ENCODE data around the gene CNEP1R1.

Gene CNEP1R1

GRCh38 chr16:50036426-50036825 lies 11.4 kb downstream of the CNEP1R1 start:
- Histone ChIP-seq H3K4me3 (replicated peaks; ENCODE audit: low read depth, low read length) (no peak overlapping the region), H3K27me3 (replicated peaks; ENCODE audit: control insufficient read depth, insufficient read depth, low read length) (no peaks in the 10 kb centered on the region), H3K36me3 (ENCODE audit: control insufficient read depth, insufficient read depth, low read length) (peaks cover 5% of the 10 kb centered on the region)
- DNase-seq (ENCODE audit: extremely low read depth, insufficient read length), result no peak
- TF ChIP-seq, protein P1, sequence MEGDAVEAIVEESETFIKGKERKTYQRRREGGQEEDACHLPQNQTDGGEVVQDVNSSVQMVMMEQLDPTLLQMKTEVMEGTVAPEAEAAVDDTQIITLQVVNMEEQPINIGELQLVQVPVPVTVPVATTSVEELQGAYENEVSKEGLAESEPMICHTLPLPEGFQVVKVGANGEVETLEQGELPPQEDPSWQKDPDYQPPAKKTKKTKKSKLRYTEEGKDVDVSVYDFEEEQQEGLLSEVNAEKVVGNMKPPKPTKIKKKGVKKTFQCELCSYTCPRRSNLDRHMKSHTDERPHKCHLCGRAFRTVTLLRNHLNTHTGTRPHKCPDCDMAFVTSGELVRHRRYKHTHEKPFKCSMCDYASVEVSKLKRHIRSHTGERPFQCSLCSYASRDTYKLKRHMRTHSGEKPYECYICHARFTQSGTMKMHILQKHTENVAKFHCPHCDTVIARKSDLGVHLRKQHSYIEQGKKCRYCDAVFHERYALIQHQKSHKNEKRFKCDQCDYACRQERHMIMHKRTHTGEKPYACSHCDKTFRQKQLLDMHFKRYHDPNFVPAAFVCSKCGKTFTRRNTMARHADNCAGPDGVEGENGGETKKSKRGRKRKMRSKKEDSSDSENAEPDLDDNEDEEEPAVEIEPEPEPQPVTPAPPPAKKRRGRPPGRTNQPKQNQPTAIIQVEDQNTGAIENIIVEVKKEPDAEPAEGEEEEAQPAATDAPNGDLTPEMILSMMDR (IDR thresholded peaks at IDR 0.05; ENCODE audit: insufficient read depth, low read length, poor library complexity, severe bottlenecking), result no peak

GRCh38 chr16:50037662-50038220 lies 12.7 kb downstream of the CNEP1R1 start:
- TF ChIP-seq, protein P1 (IDR thresholded peaks at IDR 0.05; ENCODE audit: insufficient read depth, low read length, poor library complexity, severe bottlenecking), result no peak
- Histone ChIP-seq H3K4me3 (replicated peaks; ENCODE audit: low read depth, low read length) (no peak overlapping the region), H3K27me3 (replicated peaks; ENCODE audit: control insufficient read depth, insufficient read depth, low read length) (no peaks in the 10 kb centered on the region), H3K36me3 (ENCODE audit: control insufficient read depth, insufficient read depth, low read length) (peaks cover 3% of the 10 kb centered on the region)
- no peak for DNase-seq (ENCODE audit: extremely low read depth, insufficient read length)

DNA sequence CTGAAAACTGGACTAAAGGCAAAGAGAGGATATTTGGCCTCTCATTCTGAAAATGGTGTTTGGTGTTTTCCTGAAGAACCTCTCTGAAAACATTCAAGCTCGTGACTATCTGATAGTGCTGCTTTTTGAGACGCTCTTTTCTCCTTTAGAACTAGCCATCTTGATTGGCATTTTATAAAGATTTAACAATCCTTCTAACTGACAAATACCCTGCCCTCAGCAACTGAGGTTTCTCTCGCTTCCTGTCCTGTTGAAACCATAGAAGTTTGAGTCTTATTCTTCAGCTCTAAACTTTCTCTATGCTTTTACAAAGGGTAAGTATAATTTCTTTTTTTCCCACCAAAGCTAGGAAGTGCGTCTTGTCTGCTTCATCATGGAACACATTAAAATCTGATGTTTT lies 13.3 kb downstream of the CNEP1R1 start:
- TF ChIP-seq, protein P1 (IDR thresholded peaks at IDR 0.05; ENCODE audit: insufficient read depth, low read length, poor library complexity, severe bottlenecking), result no peak
- no peak for DNase-seq (ENCODE audit: extremely low read depth, insufficient read length)
- Histone ChIP-seq H3K36me3 (ENCODE audit: control insufficient read depth, insufficient read depth, low read length) (peaks cover 3% of the 10 kb centered on the region), H3K4me3 (replicated peaks; ENCODE audit: low read depth, low read length) (no peak overlapping the region), H3K27me3 (replicated peaks; ENCODE audit: control insufficient read depth, insufficient read depth, low read length) (no peaks in the 10 kb centered on the region)

GRCh38 chr16:50038756-50039529 lies 13.9 kb downstream of the CNEP1R1 start:
- Histone ChIP-seq H3K4me3 (replicated peaks; ENCODE audit: low read depth, low read length) (no peak overlapping the region), H3K27me3 (replicated peaks; ENCODE audit: control insufficient read depth, insufficient read depth, low read length) (no peaks in the 10 kb centered on the region), H3K36me3 (ENCODE audit: control insufficient read depth, insufficient read depth, low read length) (peaks cover 3% of the 10 kb centered on the region)
- DNase-seq (ENCODE audit: extremely low read depth, insufficient read length), result no peak
- TF ChIP-seq, protein P1 (IDR thresholded peaks at IDR 0.05; ENCODE audit: insufficient read depth, low read length, poor library complexity, severe bottlenecking), result no peak

- Histone ChIP-seq H3K4me3 (replicated peaks; ENCODE audit: low read depth, low read length) (no peak overlapping the region), H3K27me3 (replicated peaks; ENCODE audit: control insufficient read depth, insufficient read depth, low read length) (no peaks in the 10 kb centered on the region), H3K36me3 (ENCODE audit: control insufficient read depth, insufficient read depth, low read length) (no peaks in the 10 kb centered on the region)
- TF ChIP-seq, protein P1 (IDR thresholded peaks at IDR 0.05; ENCODE audit: insufficient read depth, low read length, poor library complexity, severe bottlenecking), result no peak
- DNase-seq (ENCODE audit: extremely low read depth, insufficient read length), result no peak
Measured at GRCh38 chr16:50040018-50040417, 15.0 kb downstream of the CNEP1R1 start.

Data from GM06990 (cell line).